GM19328 (cell line): ENCODE results near the gene QPCTL.

Experiments used
- ATAC-seq: cut with Tn5 transposase; IDR thresholded peaks from one replicate; pipeline ENCODE4 v1.9.1; 2021; ENCODE audit warnings: mild to moderate bottlenecking, moderate library complexity; ENCODE audit not compliant: unreplicated experiment

The QPCTL gene

DNA sequence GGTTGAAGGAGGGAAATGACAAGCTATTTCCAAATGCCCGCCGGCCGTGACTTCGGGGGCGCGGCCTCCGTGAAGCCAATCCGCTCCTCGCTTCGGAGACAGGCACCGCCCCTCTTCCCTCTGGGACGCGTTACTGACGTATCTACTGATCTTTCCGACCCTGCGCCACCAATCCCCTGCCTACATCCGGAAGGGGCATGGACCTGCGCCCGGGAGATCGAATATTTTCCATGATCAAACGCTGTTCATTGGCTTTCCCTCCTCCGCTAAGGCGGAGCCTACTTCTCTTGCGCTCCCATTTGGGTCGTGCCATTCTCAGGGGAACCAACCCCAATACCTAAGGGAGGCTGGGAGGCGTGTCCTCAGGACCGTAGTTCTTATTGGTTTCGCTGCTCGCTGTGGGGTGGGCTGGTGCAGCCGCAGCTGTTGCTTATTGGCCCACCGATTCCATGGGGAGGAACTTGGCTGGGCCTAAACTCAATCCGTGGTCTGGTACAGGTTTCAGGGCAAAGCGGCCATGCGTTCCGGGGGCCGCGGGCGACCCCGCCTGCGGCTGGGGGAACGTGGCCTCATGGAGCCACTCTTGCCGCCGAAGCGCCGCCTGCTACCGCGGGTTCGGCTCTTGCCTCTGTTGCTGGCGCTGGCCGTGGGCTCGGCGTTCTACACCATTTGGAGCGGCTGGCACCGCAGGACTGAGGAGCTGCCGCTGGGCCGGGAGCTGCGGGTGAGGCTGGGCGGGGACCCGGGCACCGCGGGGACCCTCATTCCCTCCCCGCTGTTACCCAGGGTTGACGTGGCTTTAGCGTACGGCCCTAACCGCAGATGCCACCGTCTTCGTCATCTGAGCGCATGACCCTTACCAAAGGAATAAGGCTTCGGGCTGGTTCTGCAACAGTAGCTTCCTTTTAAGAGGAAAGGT lies at the start of gene QPCTL:
Gene QPCTL (plus strand): TSS at position 480 of the 919 bp plus-strand sequence. CDS start 38 bp downstream, at position 518.
- ATAC-seq: peak; percentile 82

DNA sequence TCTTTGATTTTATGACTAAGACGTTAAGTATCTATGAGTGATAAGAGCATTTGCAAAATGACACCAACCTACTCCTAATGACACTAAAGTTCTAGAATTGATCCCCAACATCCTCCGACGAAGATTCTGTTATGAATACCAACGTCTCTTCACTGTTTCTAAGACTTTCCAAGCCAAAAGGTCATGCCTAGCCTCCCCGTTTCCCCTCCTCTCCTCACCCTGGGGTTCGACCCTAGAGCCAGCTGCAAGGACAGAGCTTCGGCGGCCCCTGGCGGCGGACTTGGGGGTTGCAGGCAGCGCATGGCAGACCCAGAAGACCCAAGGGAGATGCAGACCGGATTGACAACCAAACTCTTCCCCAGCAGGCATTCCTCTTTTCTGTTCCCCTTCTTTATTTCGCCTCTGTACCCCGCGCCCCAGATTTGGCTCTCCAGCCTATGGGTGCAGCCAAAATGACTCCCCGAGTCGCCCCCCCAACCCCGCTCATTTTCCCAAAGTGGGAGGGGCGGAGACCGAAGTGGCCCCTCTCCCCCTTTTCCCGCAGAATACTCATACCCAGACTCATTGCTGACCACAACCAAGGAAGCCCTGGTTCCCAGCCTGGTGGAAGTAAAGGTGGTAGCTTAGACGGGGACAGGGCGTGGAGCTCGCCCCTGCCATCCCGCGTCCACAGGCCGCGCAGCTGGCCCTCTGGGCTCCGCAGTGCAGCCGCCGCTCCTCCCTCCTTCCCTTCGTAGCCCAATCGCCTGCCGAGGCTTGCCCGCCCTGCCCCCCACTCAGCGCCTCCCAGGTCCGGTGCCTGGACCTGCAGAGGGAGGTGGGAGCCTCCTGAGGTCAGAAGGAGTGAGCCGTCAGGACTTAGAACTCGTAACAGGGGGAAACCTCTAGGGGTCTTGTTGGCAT lies 49.2 kb upstream of the QPCTL start:
- ATAC-seq: no peak

DNA sequence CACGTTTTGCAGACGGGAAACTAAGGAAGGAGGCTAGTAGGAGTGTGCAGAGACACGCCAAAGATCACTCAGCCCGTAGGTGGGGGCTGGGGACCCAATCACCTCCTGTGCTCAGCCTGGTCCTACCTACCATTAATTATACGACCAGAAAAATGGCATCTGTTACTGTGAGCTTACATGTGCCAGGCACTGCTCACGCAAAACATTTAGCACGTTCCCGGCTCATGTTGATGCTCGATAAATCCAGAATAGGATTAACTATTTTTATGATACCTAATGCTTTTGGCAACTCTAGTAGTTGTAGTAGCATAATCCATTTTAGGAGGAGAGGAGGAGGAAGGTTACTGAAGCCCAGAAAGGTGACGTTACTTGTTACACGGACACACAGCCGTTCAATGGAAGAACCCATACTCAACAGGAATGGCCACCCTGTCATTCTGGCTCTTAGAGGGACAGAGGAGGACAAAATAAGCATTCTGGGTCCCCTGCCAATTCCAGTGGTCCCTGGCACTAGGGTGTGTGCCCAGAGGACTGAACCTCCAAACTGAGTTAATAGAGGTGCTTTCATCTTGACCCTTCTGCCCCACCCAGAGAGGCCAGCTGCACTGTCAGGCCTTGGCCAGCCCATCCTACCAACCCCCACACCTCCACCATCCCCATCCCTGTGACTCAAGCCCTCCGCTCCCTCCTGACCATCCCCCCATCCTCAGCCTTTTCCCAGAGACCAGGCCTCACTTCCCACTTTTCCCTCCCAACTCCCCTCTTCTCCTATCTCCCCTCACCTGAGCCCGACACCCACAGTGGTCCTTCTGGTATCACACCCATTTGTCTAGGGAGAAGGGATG lies 48.3 kb upstream of the QPCTL start:
- no peak for ATAC-seq

DNA sequence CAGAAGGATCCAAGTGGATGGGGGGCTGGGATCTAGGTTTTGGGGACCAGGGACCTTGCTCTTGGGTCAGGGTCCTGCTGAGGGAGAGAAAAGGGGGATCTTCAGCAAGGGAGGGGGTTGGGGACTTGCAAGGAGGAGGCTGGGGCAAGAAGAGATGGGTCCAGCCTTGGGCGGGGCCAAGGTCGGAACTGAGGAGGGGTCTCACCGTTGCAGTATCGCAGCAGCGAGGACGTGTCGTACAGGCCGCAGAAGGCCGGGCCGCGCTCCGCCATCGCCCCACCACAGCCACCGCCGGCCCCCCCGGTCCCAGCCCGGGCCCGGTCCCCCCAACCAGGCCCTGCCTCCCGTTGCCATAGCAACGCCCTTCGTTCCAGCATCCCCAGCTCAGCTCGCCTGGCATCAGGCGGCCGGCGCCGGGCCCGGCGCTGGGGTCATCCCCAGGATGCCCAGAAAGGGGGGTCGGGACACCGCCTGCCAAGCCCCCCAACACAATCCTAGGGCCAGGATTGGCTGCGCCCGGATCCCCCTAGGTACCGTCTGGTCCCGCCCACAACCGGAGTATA lies 47.3 kb upstream of the QPCTL start:
- no peak for ATAC-seq

DNA sequence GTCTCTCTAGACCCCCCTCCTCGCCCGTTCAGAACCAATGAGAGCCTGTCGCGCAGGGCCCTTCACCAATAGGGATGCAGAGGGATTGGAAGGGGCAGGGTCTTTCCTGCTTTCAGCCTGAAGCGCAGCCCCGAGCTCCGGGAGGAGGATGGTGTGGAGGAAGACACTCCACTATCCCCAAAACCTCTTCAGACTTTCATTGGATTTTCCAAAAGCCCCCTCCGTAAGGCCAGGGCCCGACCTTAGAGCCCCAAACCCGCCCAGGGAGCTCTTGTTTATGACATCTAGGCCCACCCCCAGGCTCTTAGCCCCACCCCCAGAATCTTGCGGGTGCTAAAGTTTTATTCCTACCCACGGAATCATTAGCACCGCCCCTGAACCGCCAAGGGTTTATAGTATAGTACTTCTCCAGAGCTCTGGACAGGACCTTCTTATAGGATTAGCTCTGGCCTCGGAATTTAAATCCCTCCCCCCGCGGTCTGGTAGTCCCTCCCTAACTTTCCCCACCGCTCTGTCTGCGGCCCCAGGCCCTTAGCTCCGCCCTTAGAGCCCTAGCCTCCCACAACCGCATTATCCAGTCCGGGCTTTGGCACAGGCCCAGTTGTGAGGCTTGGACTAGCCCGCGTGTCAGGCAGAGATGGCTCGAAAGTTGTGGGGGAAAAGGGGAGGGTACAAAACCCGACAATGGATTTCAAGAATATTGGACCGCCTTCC lies 46.7 kb upstream of the QPCTL start:
- ATAC-seq: no peak

DNA sequence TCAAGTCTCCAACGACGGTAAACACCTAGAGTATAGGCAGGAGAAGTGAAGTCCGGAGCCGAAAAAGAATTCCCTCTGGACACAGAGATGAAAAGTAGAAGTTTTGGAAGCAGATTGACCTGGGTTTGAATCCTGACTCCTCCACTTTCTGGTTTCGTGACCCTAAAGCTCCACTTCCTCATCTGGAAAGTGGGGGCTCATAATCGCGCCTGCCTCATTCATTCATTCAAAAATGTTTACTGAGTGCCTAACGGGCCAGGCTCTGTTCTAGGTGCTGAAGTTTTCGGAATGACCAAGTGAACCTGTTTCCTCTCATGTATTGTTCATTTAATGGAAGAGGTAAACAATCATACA lies 46.1 kb upstream of the QPCTL start:
- no peak for ATAC-seq

DNA sequence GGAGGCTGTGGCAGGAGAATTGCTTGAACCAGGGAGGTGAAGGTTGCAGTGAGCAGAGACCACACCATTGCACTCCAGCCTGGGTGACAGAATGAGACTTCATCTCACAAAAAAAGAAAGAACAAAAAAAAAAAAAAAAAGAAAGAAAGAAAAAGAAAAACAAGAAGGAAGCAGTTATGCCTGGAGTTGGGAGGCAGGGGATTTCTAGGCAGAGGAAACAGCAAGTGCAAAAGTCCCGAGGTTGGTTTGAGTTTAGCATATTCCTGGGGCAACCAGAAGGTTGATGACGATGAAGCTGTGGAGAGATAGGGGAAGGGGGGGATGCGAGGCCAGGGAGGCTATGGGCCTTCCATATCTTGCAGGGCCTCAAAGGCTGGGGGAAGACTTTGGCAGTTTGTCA lies 41.7 kb upstream of the QPCTL start:
- ATAC-seq: no peak

DNA sequence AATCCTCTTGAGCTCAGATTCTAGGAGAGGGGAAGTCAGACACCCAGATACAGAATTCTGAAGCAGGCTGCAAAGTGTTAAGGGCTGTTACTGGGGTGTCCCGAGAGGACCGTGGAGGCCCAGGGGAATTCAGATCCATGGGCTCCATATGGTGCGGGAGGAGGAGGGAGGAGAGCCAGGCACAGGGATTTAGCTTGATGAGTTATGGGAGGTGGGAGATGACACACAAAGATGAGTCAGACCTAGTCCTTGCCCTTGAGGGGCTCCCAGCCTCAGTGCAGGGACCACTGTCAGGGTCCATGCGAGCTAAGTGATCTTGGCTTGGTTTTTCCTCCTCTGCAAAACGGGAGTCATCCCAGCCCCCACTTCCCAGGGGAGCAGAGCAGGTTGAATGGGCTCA lies 38.8 kb upstream of the QPCTL start:
- no peak for ATAC-seq

DNA sequence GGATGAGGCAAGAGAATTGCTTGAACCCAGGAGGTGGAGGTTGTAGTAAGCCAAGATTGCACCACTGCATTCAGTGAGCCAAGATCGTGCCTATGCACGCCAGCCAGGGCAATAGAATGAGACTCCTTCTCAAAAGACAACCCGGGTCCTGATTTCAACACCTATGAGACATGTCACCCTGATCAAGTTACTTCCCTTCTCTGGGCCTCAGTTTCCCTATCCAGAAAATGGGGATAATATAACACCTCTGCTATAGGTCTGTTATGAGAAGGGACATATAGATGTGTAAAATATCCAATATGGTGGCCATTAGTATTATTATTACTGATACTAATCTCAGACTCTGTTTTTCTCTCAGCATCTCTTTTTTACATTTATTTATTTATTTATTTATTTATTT lies 37.4 kb upstream of the QPCTL start:
- no peak for ATAC-seq

DNA sequence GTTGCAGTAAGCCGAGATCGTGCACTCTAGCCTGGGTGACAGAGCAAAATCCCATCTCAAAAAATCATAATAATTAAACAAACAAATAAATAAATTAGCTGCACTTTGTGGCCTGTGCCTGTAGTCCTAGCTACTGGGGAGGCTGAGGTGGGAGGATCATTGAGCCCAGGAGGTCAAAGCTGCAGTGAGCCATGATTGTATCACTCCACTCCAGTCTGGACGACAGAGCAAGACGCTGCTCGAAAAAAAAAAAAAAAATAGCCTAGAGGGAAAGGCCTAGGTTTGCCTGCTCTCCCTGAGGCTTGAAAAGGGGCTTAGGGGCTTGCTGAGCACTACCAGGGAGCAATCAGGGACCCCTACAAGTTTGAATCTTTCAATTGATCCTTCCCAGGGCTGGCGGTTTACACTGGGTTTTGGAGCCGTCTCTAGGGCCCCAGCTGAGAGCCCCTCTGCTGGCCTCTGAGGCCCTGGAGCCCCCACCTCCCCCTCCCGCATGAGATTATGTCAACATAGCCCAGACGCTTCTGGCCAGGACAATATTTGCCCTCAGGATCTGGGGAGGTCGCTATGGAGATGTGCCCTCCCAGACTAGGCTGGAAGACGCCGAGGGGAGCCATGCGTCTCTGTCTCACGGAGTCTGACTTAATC lies 34.8 kb upstream of the QPCTL start:
- ATAC-seq: no peak

DNA sequence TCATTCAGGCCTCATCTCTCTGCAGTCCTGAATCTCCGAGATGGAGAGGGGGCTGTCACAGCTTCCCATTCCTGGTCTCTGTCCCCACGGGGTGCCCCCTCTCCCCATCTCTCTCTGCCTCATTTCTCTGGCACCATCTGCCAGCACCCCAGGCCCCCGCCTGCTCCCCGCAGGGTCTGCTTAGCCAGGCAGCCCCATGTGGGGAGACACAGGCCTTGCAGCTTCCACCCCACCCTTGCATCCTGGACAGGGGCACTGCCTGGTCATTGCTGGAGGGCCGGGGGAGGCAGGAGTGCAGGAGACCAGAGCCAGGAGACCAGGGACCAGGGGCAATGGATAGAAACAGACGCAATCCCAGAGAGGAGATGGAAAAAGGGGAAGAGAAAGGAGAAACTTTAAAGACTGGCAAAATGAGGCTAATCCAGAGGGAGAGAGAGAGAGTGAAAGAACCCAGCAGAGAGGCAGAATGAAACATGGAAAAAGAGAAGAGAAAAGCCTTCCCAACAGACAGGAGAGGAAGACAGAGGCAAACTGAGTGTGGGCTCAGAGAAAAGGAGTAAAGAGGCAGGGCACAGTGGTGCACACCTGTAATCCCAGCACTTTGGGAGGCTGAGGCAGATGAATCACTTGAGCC lies 33.3 kb upstream of the QPCTL start:
- ATAC-seq: no peak

DNA sequence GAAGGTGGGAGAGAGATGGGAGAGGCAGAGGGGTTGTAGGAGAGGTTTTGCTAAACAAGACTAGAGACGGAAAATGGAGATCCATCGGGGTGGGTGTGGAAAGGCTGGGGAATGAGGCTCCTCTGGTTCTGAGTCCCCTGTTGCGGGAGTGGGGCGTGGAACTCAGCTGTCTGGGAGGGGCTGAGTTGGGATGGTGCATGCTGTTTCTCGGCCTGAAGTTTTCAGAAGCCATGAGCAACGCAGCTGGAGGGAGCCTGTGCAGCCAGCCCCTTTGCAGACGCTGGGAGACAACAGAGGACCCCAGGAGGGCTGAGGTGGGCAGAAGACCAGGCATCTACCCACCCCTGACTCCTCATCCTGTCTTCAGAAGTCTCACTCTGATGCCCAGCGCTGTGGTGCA lies 31.8 kb upstream of the QPCTL start:
- ATAC-seq: no peak

DNA sequence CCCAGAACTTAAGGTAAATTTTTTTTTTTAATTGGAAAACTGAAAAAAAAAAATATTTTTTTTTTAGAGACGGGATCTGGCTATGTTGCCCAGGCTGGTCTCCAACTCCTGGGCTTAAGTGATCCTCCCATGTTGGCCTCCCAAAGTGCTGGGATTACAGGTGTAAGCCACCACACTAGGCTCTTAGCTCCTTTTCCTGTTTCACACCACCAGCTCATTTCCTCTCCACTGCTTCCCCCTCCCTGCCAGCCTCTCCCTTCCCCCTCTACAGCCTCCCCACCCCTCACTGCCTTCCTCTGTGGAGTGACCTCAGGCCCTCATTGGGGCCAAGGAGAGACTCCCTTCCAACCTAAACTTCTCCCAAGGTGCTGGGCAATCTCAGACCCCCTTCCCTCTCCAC lies 28.7 kb upstream of the QPCTL start:
- no peak for ATAC-seq

DNA sequence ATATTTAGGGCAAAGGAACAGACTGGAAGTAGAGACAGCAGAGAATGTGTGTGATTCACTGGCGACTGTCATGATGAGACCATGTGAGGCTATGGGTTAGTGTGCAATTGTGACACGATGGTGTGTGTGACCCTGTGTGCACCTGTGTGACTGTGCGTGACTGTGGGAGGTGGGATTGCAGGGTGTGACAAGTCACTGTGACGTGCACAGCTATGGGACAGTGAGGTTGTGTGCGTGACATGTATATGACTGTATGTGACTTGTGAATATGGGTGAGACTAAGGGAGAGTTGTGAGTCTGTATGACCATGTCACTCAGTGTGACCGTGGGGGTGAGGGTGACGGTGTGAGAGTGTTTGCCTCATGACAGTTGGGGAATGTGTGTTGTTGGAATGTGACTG lies 27.9 kb upstream of the QPCTL start:
- no peak for ATAC-seq

DNA sequence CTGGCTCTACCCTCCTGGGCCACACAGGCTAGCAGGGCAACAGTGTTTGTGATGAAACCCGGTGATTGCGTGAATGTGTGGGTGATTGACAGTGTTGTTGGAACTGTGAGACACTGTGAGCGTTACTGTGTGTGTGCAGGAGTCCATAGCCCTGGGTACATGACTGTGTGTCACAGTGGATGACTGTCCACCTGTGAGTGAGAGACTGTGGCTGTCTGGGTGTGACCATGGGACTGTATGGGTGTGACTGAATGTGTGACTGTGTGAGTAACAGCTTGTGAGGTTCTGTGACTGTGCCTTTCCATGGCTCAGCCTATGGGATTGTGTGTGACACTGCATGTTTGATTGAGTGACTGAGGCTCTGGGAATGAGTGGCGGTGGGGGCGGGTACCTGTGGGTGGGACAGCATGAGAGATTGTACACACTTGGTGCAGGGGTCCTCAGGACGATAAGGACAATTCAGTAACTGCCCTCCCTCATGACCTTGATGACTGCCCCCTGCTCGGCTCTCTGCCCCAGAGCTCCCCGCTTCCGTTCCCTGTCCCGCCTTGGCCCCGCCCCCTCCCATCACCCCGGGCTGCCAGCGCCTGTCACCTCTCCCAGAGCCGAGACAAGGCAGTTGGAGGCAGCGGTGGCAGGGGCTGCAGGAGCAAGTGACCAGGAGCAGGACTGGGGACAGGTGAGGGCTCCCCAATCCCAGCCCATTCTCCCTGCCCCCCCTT lies 24.7 kb upstream of the QPCTL start, which contains the start of gene GIPR:
Gene GIPR (plus strand): TSS at position 602 of the 722 bp plus-strand sequence. CDS start 1,300 bp downstream, outside the sequence.
- no peak for ATAC-seq

DNA sequence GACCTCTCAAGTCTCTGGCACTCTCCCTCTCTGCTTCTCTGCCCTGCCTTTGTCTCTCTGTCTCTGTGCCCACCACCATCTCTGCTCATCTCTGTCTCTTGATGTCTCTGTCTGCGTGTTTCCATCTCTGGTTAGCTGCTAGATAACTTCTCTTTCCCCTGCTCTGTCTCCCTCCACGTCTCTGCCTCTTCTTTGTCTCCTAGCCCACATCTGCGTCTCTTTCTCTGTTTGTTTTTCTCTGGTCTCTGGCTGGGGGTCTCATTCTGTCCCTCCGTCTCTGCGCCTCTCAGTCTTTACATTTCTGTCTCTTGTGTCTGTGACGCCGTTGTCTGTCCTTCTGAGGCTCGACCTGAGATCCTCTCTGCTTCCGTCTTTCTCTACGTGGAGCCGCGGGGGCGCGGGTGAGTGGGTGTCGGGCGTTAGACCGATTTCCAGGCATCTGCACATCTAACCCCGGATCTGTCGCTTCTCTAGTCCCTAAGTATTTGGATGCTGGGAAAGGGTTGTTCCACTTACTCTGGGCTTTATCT lies 24.1 kb upstream of the QPCTL start:
- no peak for ATAC-seq

DNA sequence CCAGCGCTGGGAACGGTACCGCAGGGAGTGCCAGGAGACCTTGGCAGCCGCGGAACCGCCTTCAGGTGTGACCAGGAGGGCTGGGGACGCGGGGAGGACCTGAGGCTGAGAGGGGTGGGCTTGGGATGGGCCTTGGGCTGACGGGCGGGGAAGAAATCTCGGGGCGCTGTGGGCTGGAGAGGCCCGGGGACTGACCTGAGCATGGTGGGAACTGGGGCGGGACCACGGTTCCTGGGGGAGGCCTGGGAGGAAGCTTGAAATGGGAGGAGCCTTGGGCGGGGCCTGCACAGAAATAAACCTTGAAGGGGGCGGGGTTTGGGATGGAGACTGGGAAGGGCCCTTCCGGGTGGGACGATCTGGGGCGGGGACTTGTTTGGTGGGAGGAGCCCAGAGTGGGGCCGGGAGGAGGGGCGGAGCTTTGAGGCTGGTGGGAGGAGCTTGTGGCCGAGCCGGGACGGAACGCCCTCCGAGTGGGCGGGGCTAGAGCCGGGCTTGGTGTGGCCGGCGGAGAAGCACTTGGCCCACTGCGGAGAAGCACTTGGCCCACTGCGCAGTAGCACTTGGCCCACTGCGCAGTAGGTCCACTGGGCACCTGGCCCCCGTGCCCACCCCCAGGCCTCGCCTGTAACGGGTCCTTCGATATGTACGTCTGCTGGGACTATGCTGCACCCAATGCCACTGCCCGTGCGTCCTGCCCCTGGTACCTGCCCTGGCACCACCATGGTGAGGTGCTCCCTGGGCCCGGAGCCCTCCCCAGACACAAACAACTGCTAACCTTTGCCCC lies 21.6 kb upstream of the QPCTL start:
- no peak for ATAC-seq
